ENCODE measurements around the gene APOA1. TPM values are rescaled to one million over a fixed set of nuclear protein-coding genes. Genes with fewer than 3 reads are reported as not detected.

APOA1 gene
- total RNA-seq, 4 donors from 2014 or later = 2.2 to 23.2 (median 8.3) TPM

DNA sequence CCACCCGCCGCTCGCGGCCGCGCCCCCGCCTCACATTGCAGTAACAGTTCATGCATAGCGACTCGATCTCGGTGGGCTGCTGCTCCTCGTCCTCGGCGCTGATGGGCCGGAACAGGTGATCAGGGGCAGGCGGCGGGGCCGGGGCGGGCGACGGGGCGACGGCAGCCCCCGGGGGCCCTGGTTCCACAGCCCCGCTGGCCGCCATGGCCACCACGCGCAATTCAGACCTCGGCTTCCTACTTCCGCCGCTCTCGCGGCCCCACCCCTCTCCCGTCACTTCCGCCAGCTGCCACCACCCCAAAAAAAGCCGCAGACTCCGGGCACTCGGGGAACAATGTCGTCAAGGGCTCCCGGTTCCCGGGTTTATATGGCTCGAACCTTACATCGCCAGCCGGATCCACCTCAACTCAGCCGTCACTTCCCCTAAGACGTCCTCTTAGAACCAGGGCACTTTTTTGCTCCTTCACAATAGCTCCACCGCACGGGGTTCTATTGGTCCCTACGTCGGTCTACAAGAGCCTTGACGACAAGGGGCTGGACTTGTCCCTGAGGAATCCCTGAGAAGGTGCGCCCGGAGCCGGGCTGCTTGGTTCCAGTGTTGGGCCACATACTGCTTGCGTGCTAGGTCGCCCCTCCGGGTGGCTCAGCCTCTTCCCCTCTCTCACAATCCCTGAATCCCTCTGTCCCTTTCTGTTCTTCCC lies 49.5 kb downstream of the APOA1 start, which contains the start of gene ZPR1:
TSS of gene ZPR1 (minus strand) at position 238 of the 701 bp plus-strand sequence. CDS start at position 205, 33 bp downstream.
- peaks cover 13 to 32% of the 10 kb centered on the region in 2 donors for H3K4me1 ChIP-seq
- peak; percentile 79 to 82 for DNase-seq
- peak within 1 kb of the TSS; percentile 72 to 84 (median 82) for H3K27ac ChIP-seq
- no peaks in the 10 kb centered on the region for H3K27me3 ChIP-seq
- H3K9me3 ChIP-seq = no peaks in the 10 kb centered on the region
- peak within 1 kb of the TSS; percentile 84 to 93 (median 92) for H3K4me3 ChIP-seq (replicated peaks in 1 of 3)
- H3K36me3 ChIP-seq = peaks cover 28 to 31% of the 10 kb centered on the region in 2 donors
- TF ChIP-seq POLR2A (IDR thresholded peaks at IDR 0.05) (peak in 1 of 2 donors; percentile 88), CTCF (IDR thresholded peaks at IDR 0.05) (peak in 3 of 6 experiments; percentile 24 to 26 (median 25))
- 1% methylated on average over 18 to 37 of the region's 56 CpGs for WGBS, 2 donors
- intact Hi-C loops (cut with DNase I) = no loop called here

GRCh38 chr11:116787436-116787785 lies 50.0 kb downstream of the APOA1 start:
- 2% methylated on average over 7 to 15 of the region's 15 CpGs for WGBS, 2 donors
- DNase-seq = peak in 1 of 2 donors; percentile 30
- peaks cover 33 to 36% of the 10 kb centered on the region in 2 donors for H3K36me3 ChIP-seq
- H3K4me3 ChIP-seq (replicated peaks in 1 of 3) = peak overlapping the region; percentile 84 to 93 (median 92)
- intact Hi-C loops (cut with DNase I) = no loop called here
- no peaks in the 10 kb centered on the region for H3K9me3 ChIP-seq
- TF ChIP-seq CTCF (IDR thresholded peaks at IDR 0.05) (no peak), POLR2A (IDR thresholded peaks at IDR 0.05) (no peak)
- H3K27me3 ChIP-seq = no peaks in the 10 kb centered on the region
- peak overlapping the region; percentile 72 to 84 (median 82) for H3K27ac ChIP-seq
- peaks cover 13 to 32% of the 10 kb centered on the region in 2 donors for H3K4me1 ChIP-seq

GRCh38 chr11:116786966-116787365 lies 50.5 kb downstream of the APOA1 start:
- H3K9me3 ChIP-seq = no peaks in the 10 kb centered on the region
- 61 to 63% methylated on average over 5 of the region's 5 CpGs for WGBS, 2 donors
- H3K27me3 ChIP-seq = no peaks in the 10 kb centered on the region
- TF ChIP-seq POLR2A (IDR thresholded peaks at IDR 0.05) = no peak
- intact Hi-C loops (cut with DNase I) = no loop called here
- H3K36me3 ChIP-seq = peaks cover 38 to 41% of the 10 kb centered on the region in 2 donors
- DNase-seq = no peak
- H3K4me3 ChIP-seq (replicated peaks in 1 of 3) = peak overlapping the region; percentile 84 to 93 (median 92)
- no peak overlapping the region for H3K27ac ChIP-seq
- peaks cover 13 to 29% of the 10 kb centered on the region in 2 donors for H3K4me1 ChIP-seq

GRCh38 chr11:116786326-116786725 lies 51.1 kb downstream of the APOA1 start:
- TF ChIP-seq POLR2A (IDR thresholded peaks at IDR 0.05) (no peak), CTCF (IDR thresholded peaks at IDR 0.05) (no peak)
- WGBS, 2 donors = 87 to 95% methylated on average over 2 of the region's 2 CpGs
- no peaks in the 10 kb centered on the region for H3K27me3 ChIP-seq
- H3K9me3 ChIP-seq = no peaks in the 10 kb centered on the region
- no peak overlapping the region for H3K27ac ChIP-seq
- no peak overlapping the region for H3K4me3 ChIP-seq (replicated peaks in 1 of 3)
- peaks cover 8 to 22% of the 10 kb centered on the region in 2 donors for H3K4me1 ChIP-seq
- no peak for DNase-seq
- intact Hi-C loops (cut with DNase I) = no loop called here
- H3K36me3 ChIP-seq = peaks cover 43 to 47% of the 10 kb centered on the region in 2 donors

Other genes starting within 250 kb of the APOA1 start
- 10 to 100 TPM; 15.2 to 18.7 (median 17.8) TPM for gene BUD13, start 64.6 kb downstream of the APOA1 start, total RNA-seq
- 10 to 100 TPM; 23.5 to 39.5 (median 24.0) TPM for gene ZPR1, start 49.6 kb downstream of the APOA1 start, total RNA-seq
- gene APOA5, start 45.7 kb downstream of the APOA1 start, total RNA-seq = not detected
- gene APOA4, start 14.3 kb downstream of the APOA1 start, total RNA-seq = not detected
- gene APOC3, start 7.7 kb downstream of the APOA1 start, total RNA-seq = not detected